ENCODE data around the gene DACH2. TPM values are rescaled to one million over a fixed set of nuclear protein-coding genes. Genes with fewer than 3 reads are reported as not detected.

DACH2 gene
- total and polyA plus RNA-seq, 2 donors from 2014 or later, result 0.47 to 1.1 TPM

DNA sequence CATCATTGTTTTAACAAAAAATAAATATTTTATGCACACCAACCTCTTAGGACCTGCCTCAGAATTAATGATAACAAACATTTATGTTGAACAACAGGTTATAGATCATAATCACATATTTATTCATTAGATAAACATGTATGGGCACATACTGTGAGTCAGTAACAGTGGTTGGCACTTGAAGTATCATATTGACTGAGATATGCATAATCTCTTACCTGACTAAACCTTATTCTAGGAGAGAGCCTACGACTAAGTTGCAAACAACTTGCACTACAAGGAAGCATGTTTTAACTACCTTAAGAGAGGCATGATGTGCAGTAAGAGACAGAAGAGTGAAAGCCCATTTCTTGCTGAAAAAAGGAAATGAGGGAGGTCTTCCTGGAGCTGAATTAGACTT lies 6.5 kb upstream of the DACH2 start:
- no peaks in the 10 kb centered on the region for H3K9me3 ChIP-seq (ENCODE audit: control insufficient read depth in 2 of 3, insufficient read depth in 1 of 3, low read length in 3 of 3)
- H3K36me3 ChIP-seq (ENCODE audit: control insufficient read depth in 2 of 3, insufficient read depth in 3 of 3, low read length in 3 of 3), result no peaks in the 10 kb centered on the region
- no peaks in the 10 kb centered on the region for H3K4me1 ChIP-seq (ENCODE audit: control insufficient read depth in 2 of 3, insufficient read depth in 2 of 3, low read depth in 1 of 3, low read length in 3 of 3)
- FAIRE-seq, result no peak
- H3K27me3 ChIP-seq (ENCODE audit: control insufficient read depth, insufficient read depth, low read length), result peaks cover 2% of the 10 kb centered on the region
- TF ChIP-seq CTCF (IDR thresholded peaks at IDR 0.05; ENCODE audit: borderline replicate concordance, extremely low read depth, insufficient read depth), result no peak
- no peak for DNase-seq
- no peak overlapping the region for H3K9ac ChIP-seq (ENCODE audit: low read length in 3 of 3)
- intact Hi-C loops (cut with DNase I), result no loop called here
- H3K4me3 ChIP-seq (ENCODE audit: low read length in 3 of 3), result no peak overlapping the region
- H3K27ac ChIP-seq (ENCODE audit: low read depth in 2 of 2, low read length in 2 of 2), result no peak overlapping the region

GRCh38 chrX:86146102-86146501 lies 2.1 kb upstream of the DACH2 start:
- H3K27ac ChIP-seq (ENCODE audit: low read depth in 2 of 2, low read length in 2 of 2), result no peak overlapping the region
- no peak overlapping the region for H3K9ac ChIP-seq (ENCODE audit: low read length in 3 of 3)
- H3K9me3 ChIP-seq (ENCODE audit: control insufficient read depth in 2 of 3, insufficient read depth in 1 of 3, low read length in 3 of 3), result no peaks in the 10 kb centered on the region
- TF ChIP-seq CTCF (IDR thresholded peaks at IDR 0.05; ENCODE audit: borderline replicate concordance, extremely low read depth, insufficient read depth), result no peak
- intact Hi-C loops (cut with DNase I), result no loop called here
- FAIRE-seq, result no peak
- H3K4me3 ChIP-seq (ENCODE audit: low read length in 3 of 3), result no peak overlapping the region
- peaks cover 2% of the 10 kb centered on the region for H3K27me3 ChIP-seq (ENCODE audit: control insufficient read depth, insufficient read depth, low read length)
- no peaks in the 10 kb centered on the region for H3K36me3 ChIP-seq (ENCODE audit: control insufficient read depth in 2 of 3, insufficient read depth in 3 of 3, low read length in 3 of 3)
- DNase-seq, result no peak
- no peaks in the 10 kb centered on the region for H3K4me1 ChIP-seq (ENCODE audit: control insufficient read depth in 2 of 3, insufficient read depth in 2 of 3, low read depth in 1 of 3, low read length in 3 of 3)

GRCh38 chrX:86148594-86148993 lies 343 bp downstream of the DACH2 start:
- Histone ChIP-seq H3K27me3 (ENCODE audit: control insufficient read depth, insufficient read depth, low read length) (peaks cover 5% of the 10 kb centered on the region), H3K36me3 (ENCODE audit: control insufficient read depth in 2 of 3, insufficient read depth in 3 of 3, low read length in 3 of 3) (no peaks in the 10 kb centered on the region), H3K4me1 (ENCODE audit: control insufficient read depth in 2 of 3, insufficient read depth in 2 of 3, low read depth in 1 of 3, low read length in 3 of 3) (no peaks in the 10 kb centered on the region), H3K9ac (ENCODE audit: low read length in 3 of 3) (peak overlapping the region in 1 of 3 donors; percentile 53), H3K4me3 (ENCODE audit: low read length in 3 of 3) (peak overlapping the region; percentile 55 to 61 (median 61)), H3K27ac (ENCODE audit: low read depth in 2 of 2, low read length in 2 of 2) (no peak overlapping the region), H3K9me3 (ENCODE audit: control insufficient read depth in 2 of 3, insufficient read depth in 1 of 3, low read length in 3 of 3) (no peaks in the 10 kb centered on the region)
- intact Hi-C loops (cut with DNase I), result no loop called here
- FAIRE-seq (no peak), DNase-seq (peak in 2 of 5 donors; percentile 26 to 52)
- TF ChIP-seq CTCF (IDR thresholded peaks at IDR 0.05; ENCODE audit: borderline replicate concordance, extremely low read depth, insufficient read depth), result no peak

DNA sequence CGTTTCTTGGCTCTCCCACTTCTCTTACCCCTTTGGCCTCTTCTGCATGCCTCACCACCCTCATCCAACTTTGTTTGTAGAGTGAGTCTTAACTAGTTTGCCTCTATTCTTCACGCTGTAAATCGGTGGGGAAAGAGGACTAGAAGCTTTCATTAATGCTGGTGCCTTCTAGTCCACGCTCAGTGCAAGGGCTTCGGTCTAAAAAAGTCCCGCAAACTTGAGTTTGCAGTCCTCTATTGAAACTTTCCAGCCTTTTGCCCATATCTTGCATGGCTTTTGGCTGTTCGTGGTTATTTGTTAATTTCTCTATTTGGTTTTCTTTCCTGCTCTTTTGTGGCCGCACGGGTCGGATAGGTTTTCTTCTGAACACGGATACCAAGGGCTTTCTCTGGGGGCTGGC lies 868 bp downstream of the DACH2 start:
- no peak for TF ChIP-seq CTCF (IDR thresholded peaks at IDR 0.05; ENCODE audit: borderline replicate concordance, extremely low read depth, insufficient read depth)
- H3K9ac ChIP-seq (ENCODE audit: low read length in 3 of 3), result peak overlapping the region in 1 of 3 donors; percentile 53
- intact Hi-C loops (cut with DNase I), result no loop called here
- no peaks in the 10 kb centered on the region for H3K9me3 ChIP-seq (ENCODE audit: control insufficient read depth in 2 of 3, insufficient read depth in 1 of 3, low read length in 3 of 3)
- FAIRE-seq (no peak), DNase-seq (peak in 2 of 5 donors; percentile 18 to 38)
- H3K27me3 ChIP-seq (ENCODE audit: control insufficient read depth, insufficient read depth, low read length), result peaks cover 5% of the 10 kb centered on the region
- H3K27ac ChIP-seq (ENCODE audit: low read depth in 2 of 2, low read length in 2 of 2), result no peak overlapping the region
- H3K4me3 ChIP-seq (ENCODE audit: low read length in 3 of 3), result peak overlapping the region in 2 of 3 donors; percentile 61
- H3K36me3 ChIP-seq (ENCODE audit: control insufficient read depth in 2 of 3, insufficient read depth in 3 of 3, low read length in 3 of 3), result no peaks in the 10 kb centered on the region
- no peaks in the 10 kb centered on the region for H3K4me1 ChIP-seq (ENCODE audit: control insufficient read depth in 2 of 3, insufficient read depth in 2 of 3, low read depth in 1 of 3, low read length in 3 of 3)
